ENCODE results near the gene DPEP3.
A peak's percentile ranks its signal among the peaks of the same experiment; 100 is the strongest.
"Not testable (repeated sequence)": the region's sequence is repeated elsewhere in the genome, so short reads cannot be mapped to it uniquely, and the experiment has no call there.

DPEP3 gene

DNA sequence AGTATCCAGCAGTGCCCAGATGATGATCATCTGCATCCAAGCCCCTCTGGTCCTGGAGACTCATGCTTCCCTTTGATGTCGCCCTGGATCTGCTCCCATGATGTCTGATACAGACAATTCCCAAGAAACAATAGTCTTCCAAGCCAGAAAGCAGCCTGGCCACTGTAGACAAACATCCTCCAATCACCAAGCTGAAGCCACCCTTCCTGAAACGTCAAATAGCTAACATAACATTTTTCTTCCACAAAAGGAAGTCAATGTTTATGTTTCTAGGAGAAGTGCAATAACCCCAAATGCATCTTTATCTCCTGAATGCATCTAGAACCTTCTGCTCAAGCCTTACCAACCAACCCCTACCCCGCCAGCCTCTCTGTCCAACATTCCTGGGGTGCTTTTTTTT is 20.2 kb upstream of the DPEP3 start:
- Histone ChIP-seq H2AFZ (ENCODE audit: low read length) (0 out of 2 replicates have a peak overlapping the region, but pooled peaks have one; percentile 80), H3K9ac (ENCODE audit: low read length) (peak overlapping the region; percentile 49; the same call in 1 of the 2 replicates), H3K27ac (ENCODE audit: low read depth, low read length, poor library complexity, severe bottlenecking) (peak overlapping the region; percentile 86)

DNA sequence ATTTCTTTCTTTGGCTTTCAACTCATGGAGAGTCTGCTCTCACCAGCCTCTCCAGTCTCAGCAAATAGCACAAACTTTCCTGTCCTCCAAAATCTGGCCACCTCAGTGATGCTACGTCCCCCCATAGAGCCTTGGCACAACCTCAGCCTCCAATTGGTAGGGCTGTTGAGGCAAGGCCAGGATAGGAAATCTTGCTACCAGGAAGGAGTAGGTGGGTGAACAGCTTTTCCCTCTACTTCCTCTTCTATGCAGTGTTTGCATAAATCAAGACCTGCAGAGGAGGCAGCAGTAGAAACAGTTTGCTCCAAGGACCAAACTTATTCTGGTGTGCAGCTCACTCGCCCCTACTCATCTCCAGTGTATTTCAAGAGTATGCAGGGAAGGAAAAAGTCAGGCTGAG is 19.7 kb upstream of the DPEP3 start:
- Histone ChIP-seq H2AFZ (ENCODE audit: low read length) (peak overlapping the region; percentile 80; the same call in 1 of the 2 replicates), H4K20me1 (ENCODE audit: insufficient read depth, low read length) (no peaks in the 10 kb centered on the region), H3K9ac (ENCODE audit: low read length) (peak overlapping the region; percentile 49; the same call in 1 of the 2 replicates), H3K9me2 (ENCODE audit: low read depth, low read length) (no peaks in the 10 kb centered on the region), H3F3A (ENCODE audit: insufficient read depth, low read length) (no peaks in the 10 kb centered on the region), H3K4me2 (ENCODE audit: low read length) (peak overlapping the region; percentile 51), H3K79me2 (ENCODE audit: insufficient read depth, low read length) (no peaks in the 10 kb centered on the region), H3K4me3 (ENCODE audit: low read depth, low read length, poor library complexity, severe bottlenecking) (peak overlapping the region; percentile 41), H3K36me3 (ENCODE audit: insufficient read depth, low read length) (no peaks in the 10 kb centered on the region), H3K27me3 (ENCODE audit: insufficient read depth, low read length) (no peaks in the 10 kb centered on the region), H3K27ac (ENCODE audit: low read depth, low read length, poor library complexity, severe bottlenecking) (peak overlapping the region; percentile 86), H3K9me3 (ENCODE audit: low read length) (no peaks in the 10 kb centered on the region), H3K4me1 (ENCODE audit: insufficient read depth, low read length, severe bottlenecking) (peaks cover 21% of the 10 kb centered on the region)
- no peak for TF ChIP-seq EZH2 (IDR thresholded peaks at IDR 0.05; ENCODE audit: borderline replicate concordance, low read length)
- TF ChIP-seq, protein P1, sequence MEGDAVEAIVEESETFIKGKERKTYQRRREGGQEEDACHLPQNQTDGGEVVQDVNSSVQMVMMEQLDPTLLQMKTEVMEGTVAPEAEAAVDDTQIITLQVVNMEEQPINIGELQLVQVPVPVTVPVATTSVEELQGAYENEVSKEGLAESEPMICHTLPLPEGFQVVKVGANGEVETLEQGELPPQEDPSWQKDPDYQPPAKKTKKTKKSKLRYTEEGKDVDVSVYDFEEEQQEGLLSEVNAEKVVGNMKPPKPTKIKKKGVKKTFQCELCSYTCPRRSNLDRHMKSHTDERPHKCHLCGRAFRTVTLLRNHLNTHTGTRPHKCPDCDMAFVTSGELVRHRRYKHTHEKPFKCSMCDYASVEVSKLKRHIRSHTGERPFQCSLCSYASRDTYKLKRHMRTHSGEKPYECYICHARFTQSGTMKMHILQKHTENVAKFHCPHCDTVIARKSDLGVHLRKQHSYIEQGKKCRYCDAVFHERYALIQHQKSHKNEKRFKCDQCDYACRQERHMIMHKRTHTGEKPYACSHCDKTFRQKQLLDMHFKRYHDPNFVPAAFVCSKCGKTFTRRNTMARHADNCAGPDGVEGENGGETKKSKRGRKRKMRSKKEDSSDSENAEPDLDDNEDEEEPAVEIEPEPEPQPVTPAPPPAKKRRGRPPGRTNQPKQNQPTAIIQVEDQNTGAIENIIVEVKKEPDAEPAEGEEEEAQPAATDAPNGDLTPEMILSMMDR (IDR thresholded peaks at IDR 0.05; ENCODE audit: low read length), result no peak

More for the DNA sequence above, 20.2 kb upstream of the DPEP3 start:
- no peaks in the 10 kb centered on the region for H3K27me3 ChIP-seq (ENCODE audit: insufficient read depth, low read length)
- H3K79me2 ChIP-seq (ENCODE audit: insufficient read depth, low read length), result no peaks in the 10 kb centered on the region
- H3K36me3 ChIP-seq (ENCODE audit: insufficient read depth, low read length), result no peaks in the 10 kb centered on the region
- H4K20me1 ChIP-seq (ENCODE audit: insufficient read depth, low read length), result no peaks in the 10 kb centered on the region
- H3K9me3 ChIP-seq (ENCODE audit: low read length), result no peaks in the 10 kb centered on the region
- peak overlapping the region; percentile 51; the same call in 1 of the 2 replicates for H3K4me2 ChIP-seq (ENCODE audit: low read length)
- no peaks in the 10 kb centered on the region for H3K9me2 ChIP-seq (ENCODE audit: low read depth, low read length)
- peaks cover 25% of the 10 kb centered on the region for H3K4me1 ChIP-seq (ENCODE audit: insufficient read depth, low read length, severe bottlenecking)
- H3F3A ChIP-seq (ENCODE audit: insufficient read depth, low read length), result no peaks in the 10 kb centered on the region
- no peak overlapping the region for H3K4me3 ChIP-seq (ENCODE audit: low read depth, low read length, poor library complexity, severe bottlenecking)
- no peak for TF ChIP-seq EZH2 (IDR thresholded peaks at IDR 0.05; ENCODE audit: borderline replicate concordance, low read length)
- TF ChIP-seq, protein P1 (IDR thresholded peaks at IDR 0.05; ENCODE audit: low read length), result no peak

DNA sequence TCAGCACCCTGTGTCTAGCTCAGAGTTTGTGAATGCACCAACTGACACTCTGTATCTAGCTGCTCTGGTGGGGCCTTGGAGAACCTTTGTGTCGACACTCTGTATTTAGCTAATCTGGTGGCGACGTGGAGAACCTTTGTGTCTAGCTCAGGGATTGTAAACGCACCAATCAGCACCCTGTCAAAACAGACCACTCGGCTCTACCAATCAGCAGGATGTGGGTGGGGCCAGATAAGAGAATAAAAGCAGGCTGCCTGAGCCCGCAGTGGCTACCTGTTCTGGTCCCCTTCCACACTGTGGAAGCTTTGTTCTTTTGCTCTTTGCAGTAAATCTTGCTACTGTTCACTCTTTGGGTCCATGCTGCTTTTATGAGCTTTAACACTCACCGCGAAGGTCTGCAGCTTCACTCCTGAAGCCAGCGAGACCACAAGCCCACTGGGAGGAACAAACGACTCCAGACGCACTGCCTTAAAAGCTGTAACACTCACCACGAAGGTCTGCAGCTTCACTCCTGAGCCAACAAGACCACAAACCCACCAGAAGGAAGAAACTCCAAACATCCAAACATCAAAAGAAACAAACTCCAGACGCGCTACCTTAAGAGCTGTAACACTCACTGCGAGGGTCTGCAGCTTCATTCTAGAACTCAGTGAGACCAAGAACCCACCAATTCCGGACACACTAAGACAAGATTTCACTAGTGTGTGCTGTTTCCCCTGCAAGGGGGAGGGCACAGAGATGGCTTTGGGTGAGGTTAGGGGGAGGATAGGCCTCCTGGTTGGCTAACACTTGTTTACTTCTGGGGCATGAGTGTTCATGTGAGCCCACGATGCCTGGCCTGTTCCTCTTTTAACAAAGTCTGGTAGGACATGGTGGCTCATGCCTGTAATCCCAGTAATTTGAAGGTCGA is 18.7 kb upstream of the DPEP3 start, which contains the start of gene DPEP2:
Gene DPEP2 (minus strand): TSS at position 706 of the 910 bp plus-strand sequence. CDS start 6,272 bp downstream, outside the sequence.
- Histone ChIP-seq H3K4me1 (ENCODE audit: insufficient read depth, low read length, severe bottlenecking) (peaks cover 21% of the 10 kb centered on the region), H3K4me2 (ENCODE audit: low read length) (peak within 1 kb of the TSS; percentile 51), H3K27ac (ENCODE audit: low read depth, low read length, poor library complexity, severe bottlenecking) (peak within 1 kb of the TSS; percentile 86), H3K9ac (ENCODE audit: low read length) (peak within 1 kb of the TSS; percentile 49; the same call in 1 of the 2 replicates), H2AFZ (ENCODE audit: low read length) (peak within 1 kb of the TSS; percentile 80; the same call in 1 of the 2 replicates), H3K4me3 (ENCODE audit: low read depth, low read length, poor library complexity, severe bottlenecking) (peak within 1 kb of the TSS; percentile 41)
- not testable (repeated sequence) for H3K36me3 ChIP-seq (ENCODE audit: insufficient read depth, low read length); H3K79me2 ChIP-seq (ENCODE audit: insufficient read depth, low read length); H4K20me1 ChIP-seq (ENCODE audit: insufficient read depth, low read length); H3F3A ChIP-seq (ENCODE audit: insufficient read depth, low read length); H3K27me3 ChIP-seq (ENCODE audit: insufficient read depth, low read length); H3K9me3 ChIP-seq (ENCODE audit: low read length); H3K9me2 ChIP-seq (ENCODE audit: low read depth, low read length)

DNA sequence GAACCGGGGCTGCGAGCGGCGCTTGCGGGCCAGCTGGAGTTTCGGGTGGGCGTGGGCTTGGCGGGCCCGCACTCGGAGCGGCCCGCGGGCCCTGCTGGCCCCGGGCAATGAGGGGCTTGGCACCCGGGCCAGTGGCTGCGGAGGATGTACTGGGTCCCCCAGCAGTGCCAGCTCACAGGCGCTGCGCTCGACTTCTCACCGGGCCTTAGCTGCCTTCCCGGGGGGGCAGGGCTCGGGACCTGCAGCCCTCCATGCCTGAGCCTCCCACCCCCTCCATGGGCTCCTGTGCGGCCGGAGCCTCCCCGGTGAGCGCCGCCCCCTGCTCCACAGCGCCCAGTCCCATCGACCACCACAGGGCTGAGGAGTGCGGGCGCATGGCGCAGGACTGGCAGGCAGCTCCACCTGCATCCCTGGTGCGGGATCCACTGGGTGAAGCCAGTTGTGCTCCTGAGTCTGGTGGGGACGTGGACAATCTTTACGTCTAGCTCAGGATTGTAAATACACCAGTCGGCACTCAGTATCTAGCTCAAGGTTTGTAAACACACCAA is 18.0 kb upstream of the DPEP3 start:
- Histone ChIP-seq H3K27ac (ENCODE audit: low read depth, low read length, poor library complexity, severe bottlenecking) (peak overlapping the region; percentile 86), H3K4me1 (ENCODE audit: insufficient read depth, low read length, severe bottlenecking) (peaks cover 28% of the 10 kb centered on the region)
- H3K9ac ChIP-seq (ENCODE audit: low read length); H2AFZ ChIP-seq (ENCODE audit: low read length); H3K4me3 ChIP-seq (ENCODE audit: low read depth, low read length, poor library complexity, severe bottlenecking); H3F3A ChIP-seq (ENCODE audit: insufficient read depth, low read length); H3K9me2 ChIP-seq (ENCODE audit: low read depth, low read length); H4K20me1 ChIP-seq (ENCODE audit: insufficient read depth, low read length); H3K4me2 ChIP-seq (ENCODE audit: low read length); H3K9me3 ChIP-seq (ENCODE audit: low read length); H3K36me3 ChIP-seq (ENCODE audit: insufficient read depth, low read length); H3K79me2 ChIP-seq (ENCODE audit: insufficient read depth, low read length); H3K27me3 ChIP-seq (ENCODE audit: insufficient read depth, low read length): not testable (repeated sequence)

Measured in OCI-LY1 (cell line).